Measurements from ENCODE around the gene TNIK. TPM values are rescaled to one million over a fixed set of nuclear protein-coding genes. Genes with fewer than 3 reads are reported as not detected.
A peak's percentile ranks its signal among the peaks of the same experiment; 100 is the strongest.

TNIK gene
- total RNA-seq, 1 donor from 2014 or later = 35.3 TPM

DNA sequence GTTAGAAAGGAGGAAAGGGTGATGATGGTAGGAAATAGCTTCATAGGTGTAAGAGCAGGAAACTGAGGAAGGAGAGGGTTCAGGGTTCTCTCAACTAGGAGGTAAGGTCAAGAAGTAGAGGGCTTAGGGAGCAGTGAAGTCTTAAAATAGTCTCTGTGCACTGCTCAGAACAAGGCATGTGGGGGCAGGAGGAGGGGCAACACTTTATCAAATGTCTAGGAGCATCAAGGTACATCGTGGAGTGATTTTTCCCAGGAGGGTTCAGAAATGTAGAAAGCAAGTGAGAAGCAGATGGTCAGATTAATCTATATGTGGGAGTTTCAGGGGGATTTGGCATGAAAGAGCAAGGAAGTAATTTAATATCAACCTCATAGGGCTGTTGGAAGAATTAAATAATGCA, 58.8 kb downstream of the TNIK start:
- Histone ChIP-seq H3K4me1 (peaks cover 3% of the 10 kb centered on the region), H3K4me3 (no peak overlapping the region), H3K36me3 (no peaks in the 10 kb centered on the region), H3K27me3 (no peaks in the 10 kb centered on the region), H3K9me3 (no peaks in the 10 kb centered on the region), H3K27ac (no peak overlapping the region)
- intact Hi-C loops (cut with DNase I) = no loop called here
- TF ChIP-seq, protein P1, sequence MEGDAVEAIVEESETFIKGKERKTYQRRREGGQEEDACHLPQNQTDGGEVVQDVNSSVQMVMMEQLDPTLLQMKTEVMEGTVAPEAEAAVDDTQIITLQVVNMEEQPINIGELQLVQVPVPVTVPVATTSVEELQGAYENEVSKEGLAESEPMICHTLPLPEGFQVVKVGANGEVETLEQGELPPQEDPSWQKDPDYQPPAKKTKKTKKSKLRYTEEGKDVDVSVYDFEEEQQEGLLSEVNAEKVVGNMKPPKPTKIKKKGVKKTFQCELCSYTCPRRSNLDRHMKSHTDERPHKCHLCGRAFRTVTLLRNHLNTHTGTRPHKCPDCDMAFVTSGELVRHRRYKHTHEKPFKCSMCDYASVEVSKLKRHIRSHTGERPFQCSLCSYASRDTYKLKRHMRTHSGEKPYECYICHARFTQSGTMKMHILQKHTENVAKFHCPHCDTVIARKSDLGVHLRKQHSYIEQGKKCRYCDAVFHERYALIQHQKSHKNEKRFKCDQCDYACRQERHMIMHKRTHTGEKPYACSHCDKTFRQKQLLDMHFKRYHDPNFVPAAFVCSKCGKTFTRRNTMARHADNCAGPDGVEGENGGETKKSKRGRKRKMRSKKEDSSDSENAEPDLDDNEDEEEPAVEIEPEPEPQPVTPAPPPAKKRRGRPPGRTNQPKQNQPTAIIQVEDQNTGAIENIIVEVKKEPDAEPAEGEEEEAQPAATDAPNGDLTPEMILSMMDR (IDR thresholded peaks at IDR 0.05) = no peak
- DNase-seq (no peak), ATAC-seq (no peak)

DNA sequence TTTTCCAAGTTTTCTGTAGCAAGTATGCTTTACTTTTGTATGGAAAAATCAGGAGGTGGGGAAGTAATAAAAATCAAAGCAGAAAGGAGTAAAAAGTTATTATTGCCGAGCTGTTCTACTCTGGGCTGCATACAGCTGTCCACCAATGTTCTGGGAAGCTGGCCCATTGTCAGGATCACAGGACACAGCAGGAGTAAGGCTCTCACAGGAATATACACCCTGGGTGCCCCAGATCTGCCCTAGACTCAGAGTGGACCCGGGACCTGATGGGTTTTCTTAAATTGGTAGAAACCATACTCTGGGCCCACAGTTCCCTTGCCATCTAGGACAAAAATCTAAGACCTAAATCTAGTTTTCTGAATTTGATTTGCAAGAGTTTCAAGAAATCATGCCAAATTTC, 60.4 kb downstream of the TNIK start:
- intact Hi-C loops (cut with DNase I) = no loop called here
- TF ChIP-seq, protein P1 (IDR thresholded peaks at IDR 0.05) = no peak
- Histone ChIP-seq H3K36me3 (no peaks in the 10 kb centered on the region), H3K4me3 (no peak overlapping the region), H3K27ac (no peak overlapping the region), H3K27me3 (no peaks in the 10 kb centered on the region), H3K9me3 (no peaks in the 10 kb centered on the region), H3K4me1 (peaks cover 3% of the 10 kb centered on the region)
- DNase-seq (no peak), ATAC-seq (no peak)

DNA sequence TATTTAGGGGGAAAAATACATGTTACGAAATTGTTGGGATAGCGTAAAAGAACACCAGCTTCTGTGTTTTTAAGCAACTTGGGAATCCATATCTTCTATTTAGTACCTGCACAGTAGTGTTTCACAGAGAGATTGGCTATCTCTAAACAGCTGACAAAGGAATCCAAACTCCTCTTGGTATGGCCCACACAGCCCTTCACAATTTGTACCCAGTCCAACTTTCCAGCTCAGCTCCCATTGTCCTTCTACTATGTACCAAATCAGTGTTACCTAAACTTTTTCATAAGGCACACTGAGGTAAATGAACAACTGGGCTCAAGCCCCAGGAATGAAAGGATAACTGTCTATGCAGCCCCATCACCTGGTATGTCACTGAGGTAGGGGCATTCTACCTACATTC, 61.9 kb downstream of the TNIK start:
- DNase-seq (no peak), ATAC-seq (no peak)
- H3K27ac ChIP-seq = no peak overlapping the region
- H3K4me1 ChIP-seq = no peaks in the 10 kb centered on the region
- H3K4me3 ChIP-seq = no peak overlapping the region
- H3K9me3 ChIP-seq = no peaks in the 10 kb centered on the region
- TF ChIP-seq, protein P1 (IDR thresholded peaks at IDR 0.05) = no peak
- intact Hi-C loops (cut with DNase I) = no loop called here
- no peaks in the 10 kb centered on the region for H3K27me3 ChIP-seq
- H3K36me3 ChIP-seq = no peaks in the 10 kb centered on the region

DNA sequence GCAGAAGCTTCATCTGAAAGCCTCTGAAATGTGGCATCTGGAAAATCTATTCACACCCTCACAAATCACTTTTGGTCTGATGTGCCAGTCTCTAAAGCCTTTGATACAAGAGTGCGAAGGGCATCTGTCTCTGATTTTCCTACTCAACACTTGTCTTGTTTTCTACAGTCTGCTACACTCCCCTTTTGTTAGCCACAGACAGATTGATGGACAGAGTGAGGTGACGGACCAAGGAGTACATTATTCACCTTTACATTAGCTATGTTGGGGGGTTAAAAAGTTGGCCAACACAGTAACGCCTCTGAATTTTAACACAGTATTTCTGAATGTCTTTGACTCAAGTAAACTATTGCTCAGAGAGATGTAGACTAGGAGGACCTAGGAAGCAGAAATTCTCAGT, 63.1 kb downstream of the TNIK start:
- TF ChIP-seq, protein P1 (IDR thresholded peaks at IDR 0.05) = no peak
- DNase-seq = no peak
- no peak for ATAC-seq
- intact Hi-C loops (cut with DNase I) = no loop called here
- no peak overlapping the region for H3K27ac ChIP-seq
- no peaks in the 10 kb centered on the region for H3K9me3 ChIP-seq
- H3K36me3 ChIP-seq = no peaks in the 10 kb centered on the region
- no peaks in the 10 kb centered on the region for H3K27me3 ChIP-seq
- no peak overlapping the region for H3K4me3 ChIP-seq
- H3K4me1 ChIP-seq = no peaks in the 10 kb centered on the region

DNA sequence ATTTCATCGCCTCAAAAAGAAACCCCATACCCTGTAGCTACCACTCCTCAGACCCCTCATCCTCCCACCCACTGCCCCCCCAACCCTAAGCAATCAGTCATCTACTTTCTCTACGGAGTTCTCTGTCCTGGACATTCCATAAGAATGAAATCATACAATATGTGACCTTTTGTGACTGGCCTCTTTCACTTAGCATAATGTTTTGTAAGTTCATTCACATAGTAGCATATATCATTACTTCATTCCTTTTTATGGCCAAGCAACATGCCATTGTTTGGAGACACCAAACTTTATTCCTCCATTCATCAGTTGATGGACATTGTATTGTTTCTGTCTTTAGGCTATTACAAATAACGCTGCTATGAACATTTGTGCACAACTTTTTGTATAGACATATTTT, 64.2 kb downstream of the TNIK start:
- intact Hi-C loops (cut with DNase I) = no loop called here
- no peak for DNase-seq
- Histone ChIP-seq H3K4me3 (no peak overlapping the region), H3K4me1 (no peaks in the 10 kb centered on the region), H3K27me3 (no peaks in the 10 kb centered on the region), H3K27ac (no peak overlapping the region), H3K9me3 (no peaks in the 10 kb centered on the region), H3K36me3 (no peaks in the 10 kb centered on the region)
- ATAC-seq = no peak
- TF ChIP-seq, protein P1 (IDR thresholded peaks at IDR 0.05) = no peak

DNA sequence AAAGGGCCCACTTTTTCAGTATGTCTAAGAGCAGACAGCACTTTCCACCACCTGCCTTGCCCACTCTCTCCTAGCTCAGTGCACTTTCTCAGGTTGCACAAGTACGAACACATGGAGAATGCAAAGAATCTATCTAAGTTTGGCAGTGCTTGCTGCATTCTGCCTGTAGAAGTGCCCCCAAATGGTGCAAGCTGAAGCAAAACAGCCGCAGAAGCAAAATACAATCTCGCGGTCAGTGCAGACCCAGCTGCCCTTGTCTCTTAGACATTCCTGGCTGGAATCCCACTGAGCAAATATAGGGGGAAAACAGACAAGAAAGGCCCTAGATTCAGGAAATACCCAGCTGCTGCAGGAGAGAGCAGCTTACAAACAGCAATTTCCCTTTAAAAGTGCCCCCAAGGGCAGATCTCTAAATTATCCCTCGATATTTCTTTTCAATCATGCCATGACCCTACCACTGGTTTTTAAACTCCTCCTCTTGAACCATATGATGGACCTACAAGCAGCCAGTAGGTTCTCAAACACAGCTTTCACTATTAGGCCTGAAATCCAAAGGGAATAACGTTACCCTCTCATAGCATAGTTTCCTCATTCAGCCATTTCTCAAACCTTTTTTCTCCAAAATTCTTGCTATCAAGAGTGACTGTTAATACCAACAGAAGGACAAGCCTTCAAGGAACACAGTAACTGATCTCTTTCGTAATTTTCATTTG, 67.0 kb downstream of the TNIK start:
- H3K36me3 ChIP-seq = no peaks in the 10 kb centered on the region
- peak overlapping the region; percentile 33 for H3K27ac ChIP-seq
- intact Hi-C loops (cut with DNase I) = no loop called here
- ATAC-seq (peak; percentile 16), DNase-seq (no peak)
- no peaks in the 10 kb centered on the region for H3K4me1 ChIP-seq
- no peak overlapping the region for H3K4me3 ChIP-seq
- no peaks in the 10 kb centered on the region for H3K9me3 ChIP-seq
- TF ChIP-seq, protein P1 (IDR thresholded peaks at IDR 0.05) = no peak
- no peaks in the 10 kb centered on the region for H3K27me3 ChIP-seq

Measured in upper lobe of right lung (tissue), 1 donor.